Neural crest cell (in vitro differentiated cells): ENCODE measurements around the gene MTHFD2L. TPM values are rescaled to one million over a fixed set of nuclear protein-coding genes. Genes with fewer than 3 reads are reported as not detected.

ENCODE experiments used
- DNase-seq: peaks from one replicate; pipeline ENCODE4 v3.0.0; 2021; ENCODE audit warnings: low read depth, mixed read lengths, low spot score
- H3K27ac Mint-ChIP-seq: one replicate; pipeline ENCODE4 v1.8.0; 2021; ENCODE audit warnings: mild to moderate bottlenecking, mixed read lengths; ENCODE audit not compliant: unreplicated experiment
- H3K27me3 Mint-ChIP-seq: 2 replicates; pipeline ENCODE4 v1.8.0; 2021; ENCODE audit warnings: low read depth, mild to moderate bottlenecking, mixed read lengths
- H3K36me3 Mint-ChIP-seq: 2 replicates; pipeline ENCODE4 v1.8.0; 2021; ENCODE audit warnings: low read depth, mild to moderate bottlenecking, mixed read lengths
- H3K4me1 Mint-ChIP-seq: 2 replicates; pipeline ENCODE4 v1.8.0; 2021; ENCODE audit warnings: mixed read lengths
- H3K4me3 Mint-ChIP-seq: one replicate; pipeline ENCODE4 v1.8.0; 2021; ENCODE audit warnings: mild to moderate bottlenecking, mixed read lengths
- H3K9me3 Mint-ChIP-seq: 2 replicates; pipeline ENCODE4 v1.8.0; 2021; ENCODE audit warnings: mixed read lengths
- CTCF ChIP-seq: fragments of 200-600 bp; sonication (generic); conservative IDR thresholded peaks from 2 replicates; pipeline ENCODE4 v1.5.0; 2021; ENCODE audit warnings: antibody characterized with exemption, mild to moderate bottlenecking
- total RNA-seq: library from RNA; stranded (reverse); gene quantifications from 2 replicates; pipeline ENCODE4 v1.2.1, GENCODE V29; 2021

The MTHFD2L gene
- total RNA-seq, 1 donor from 2014 or later, result 19.9 TPM

DNA sequence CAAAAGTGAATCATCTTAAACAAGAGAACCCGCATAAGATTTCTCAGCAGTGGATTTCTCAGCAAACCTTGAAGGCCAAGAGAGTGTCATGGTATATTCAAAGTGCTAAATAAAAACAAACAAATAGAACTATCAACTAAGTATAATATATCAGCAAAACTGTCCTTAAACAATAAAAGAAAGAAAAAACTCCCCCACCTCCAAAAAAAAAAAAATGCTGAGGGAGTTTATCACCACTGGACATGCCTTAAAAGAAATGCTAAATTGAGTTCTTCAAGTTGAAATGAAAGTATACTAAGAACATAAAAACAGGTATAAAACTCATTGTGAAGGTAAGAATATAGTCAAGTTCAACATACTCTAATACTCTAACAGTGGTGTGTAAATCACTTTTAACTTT, 96.5 kb downstream of the MTHFD2L start:
- no peaks in the 10 kb centered on the region for H3K27me3 Mint-ChIP-seq
- no peak for TF ChIP-seq CTCF
- no peak overlapping the region for H3K4me3 Mint-ChIP-seq
- H3K9me3 Mint-ChIP-seq, result peaks cover 13% of the 10 kb centered on the region
- DNase-seq, result no peak
- no peaks in the 10 kb centered on the region for H3K4me1 Mint-ChIP-seq
- H3K27ac Mint-ChIP-seq, result no peak overlapping the region
- peaks cover 21% of the 10 kb centered on the region for H3K36me3 Mint-ChIP-seq

- DNase-seq, result no peak
- H3K27ac Mint-ChIP-seq, result no peak overlapping the region
- H3K27me3 Mint-ChIP-seq, result no peaks in the 10 kb centered on the region
- peaks cover 13% of the 10 kb centered on the region for H3K9me3 Mint-ChIP-seq
- no peaks in the 10 kb centered on the region for H3K4me1 Mint-ChIP-seq
- no peak for TF ChIP-seq CTCF
- H3K4me3 Mint-ChIP-seq, result no peak overlapping the region
- peaks cover 21% of the 10 kb centered on the region for H3K36me3 Mint-ChIP-seq
Measured at GRCh38 chr4:74255096-74255495, 97.2 kb downstream of the MTHFD2L start.

- no peak for TF ChIP-seq CTCF
- Mint-ChIP-seq H3K4me3 (no peak overlapping the region), H3K36me3 (peaks cover 3% of the 10 kb centered on the region), H3K4me1 (no peaks in the 10 kb centered on the region), H3K9me3 (no peaks in the 10 kb centered on the region), H3K27ac (no peak overlapping the region), H3K27me3 (no peaks in the 10 kb centered on the region)
- DNase-seq, result no peak
Measured at GRCh38 chr4:74258963-74259362, 101.0 kb downstream of the MTHFD2L start.

DNA sequence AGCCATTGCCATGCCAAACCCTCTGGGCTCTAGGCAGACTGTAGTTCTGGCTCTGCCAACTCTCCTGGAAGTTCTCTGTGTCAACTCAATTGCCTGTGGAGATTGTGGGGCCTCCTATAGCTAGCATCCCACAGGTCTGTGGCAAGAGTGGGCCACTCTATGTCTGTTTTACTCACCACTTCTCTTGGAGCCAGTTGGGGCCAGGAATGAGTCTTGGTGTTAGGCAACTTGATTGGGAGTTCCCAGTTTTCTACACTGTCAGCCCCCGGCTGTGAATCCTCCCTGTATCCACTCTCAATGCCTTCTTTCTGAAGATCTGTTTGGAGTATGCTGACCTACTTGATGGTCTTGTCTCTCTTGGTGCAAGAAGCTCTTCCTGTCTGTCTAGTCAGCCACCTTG, 102.1 kb downstream of the MTHFD2L start:
- Mint-ChIP-seq H3K36me3 (peaks cover 3% of the 10 kb centered on the region), H3K27ac (no peak overlapping the region), H3K4me3 (no peak overlapping the region), H3K4me1 (no peaks in the 10 kb centered on the region), H3K27me3 (no peaks in the 10 kb centered on the region), H3K9me3 (no peaks in the 10 kb centered on the region)
- no peak for TF ChIP-seq CTCF
- no peak for DNase-seq

DNA sequence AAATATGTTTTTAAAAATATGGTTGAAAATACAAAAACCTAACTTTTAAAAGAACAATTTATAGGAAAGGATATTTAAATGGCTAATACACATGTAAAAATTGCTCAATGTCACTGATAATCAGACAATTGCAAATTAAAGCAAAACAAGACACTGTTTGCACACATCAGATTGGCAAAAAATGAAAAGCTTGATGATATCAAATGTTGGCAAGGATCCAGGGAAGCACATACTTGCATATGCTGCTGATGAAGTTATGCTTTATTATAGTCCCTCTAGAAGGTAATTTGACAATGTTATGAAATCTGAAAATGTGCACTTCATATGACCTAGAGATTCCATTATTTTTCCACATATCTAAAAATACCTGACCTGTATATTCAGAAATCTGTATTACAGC, 104.6 kb downstream of the MTHFD2L start:
- H3K27ac Mint-ChIP-seq, result no peak overlapping the region

More for the DNA sequence above, 104.6 kb downstream of the MTHFD2L start:
- Mint-ChIP-seq H3K4me3 (no peak overlapping the region), H3K4me1 (no peaks in the 10 kb centered on the region), H3K9me3 (no peaks in the 10 kb centered on the region), H3K27me3 (no peaks in the 10 kb centered on the region), H3K36me3 (no peaks in the 10 kb centered on the region)
- DNase-seq, result no peak
- TF ChIP-seq CTCF, result no peak
